NCI-H526 (cell line): ENCODE measurements around the gene TNNI3.

Experiments used
- DNase-seq, 2 experiments: peaks; one replicate each; lab custom pipeline; 2025; lab: John Stamatoyannopoulos, UW

TNNI3 gene

DNA sequence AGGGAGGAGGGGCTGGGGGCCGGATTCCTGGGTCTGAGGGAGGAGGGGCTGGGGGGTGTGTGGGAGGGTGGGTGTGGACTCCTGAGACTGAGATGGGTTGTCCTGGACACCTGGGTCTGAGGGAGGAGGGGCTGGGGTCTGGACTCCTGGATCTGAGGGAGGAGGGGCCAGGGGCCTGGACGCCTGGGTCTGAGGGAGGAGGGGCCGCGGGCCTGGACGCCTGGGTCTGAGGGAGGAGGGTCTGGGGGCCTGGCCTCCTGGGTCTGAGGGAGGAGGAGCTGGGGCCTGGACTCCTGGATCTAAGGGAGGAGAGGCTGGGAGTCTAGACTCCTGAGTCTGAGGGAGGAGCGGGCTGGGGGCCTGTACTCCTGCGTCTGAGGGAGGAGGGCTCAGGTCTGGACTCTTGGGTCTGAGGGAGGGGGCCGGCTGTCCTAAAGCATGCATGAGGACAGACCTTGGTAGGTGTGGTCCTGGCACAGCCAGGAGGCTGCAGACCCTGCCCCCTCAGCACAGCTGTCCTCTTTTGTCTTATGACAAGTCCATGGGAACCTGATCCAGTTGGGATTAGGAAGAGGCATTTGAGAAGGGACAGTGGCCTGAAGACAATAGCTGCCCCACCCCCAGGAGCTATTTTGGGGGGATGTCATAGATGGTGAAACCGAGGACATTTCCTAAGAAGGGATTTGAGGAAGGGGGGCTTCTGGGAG lies 9.8 kb downstream of the TNNI3 start:
- DNase-seq: no peak

DNA sequence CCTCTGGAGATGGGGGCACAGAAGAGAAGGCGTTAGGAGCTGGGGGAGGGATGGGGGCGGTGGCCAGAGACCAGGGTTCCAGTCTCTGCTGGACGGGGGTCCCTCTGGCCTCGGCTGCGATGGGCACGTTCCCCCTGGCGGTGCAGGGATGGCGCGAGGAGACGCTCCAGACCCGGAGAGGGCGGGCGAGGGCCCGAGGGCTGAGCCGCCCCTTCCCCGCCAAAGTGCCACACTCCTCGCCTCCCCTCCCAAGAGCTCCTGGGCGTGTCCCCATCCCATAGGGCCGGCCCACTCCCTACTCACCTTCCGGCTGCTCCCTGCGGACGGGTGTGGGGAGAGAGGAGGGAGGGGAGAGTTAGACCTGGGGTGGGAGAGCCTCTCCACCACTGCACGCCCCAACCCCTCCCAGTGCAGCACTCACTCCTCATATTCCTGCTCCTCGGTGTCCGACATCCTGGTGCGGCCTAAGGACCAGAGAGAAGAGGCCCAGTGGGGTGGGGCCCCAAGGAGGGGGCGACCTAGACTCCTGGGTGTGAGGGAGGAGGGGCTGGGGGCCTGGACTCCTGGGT lies 10.7 kb downstream of the TNNI3 start:
- peak; percentile 81 to 93 for DNase-seq

DNA sequence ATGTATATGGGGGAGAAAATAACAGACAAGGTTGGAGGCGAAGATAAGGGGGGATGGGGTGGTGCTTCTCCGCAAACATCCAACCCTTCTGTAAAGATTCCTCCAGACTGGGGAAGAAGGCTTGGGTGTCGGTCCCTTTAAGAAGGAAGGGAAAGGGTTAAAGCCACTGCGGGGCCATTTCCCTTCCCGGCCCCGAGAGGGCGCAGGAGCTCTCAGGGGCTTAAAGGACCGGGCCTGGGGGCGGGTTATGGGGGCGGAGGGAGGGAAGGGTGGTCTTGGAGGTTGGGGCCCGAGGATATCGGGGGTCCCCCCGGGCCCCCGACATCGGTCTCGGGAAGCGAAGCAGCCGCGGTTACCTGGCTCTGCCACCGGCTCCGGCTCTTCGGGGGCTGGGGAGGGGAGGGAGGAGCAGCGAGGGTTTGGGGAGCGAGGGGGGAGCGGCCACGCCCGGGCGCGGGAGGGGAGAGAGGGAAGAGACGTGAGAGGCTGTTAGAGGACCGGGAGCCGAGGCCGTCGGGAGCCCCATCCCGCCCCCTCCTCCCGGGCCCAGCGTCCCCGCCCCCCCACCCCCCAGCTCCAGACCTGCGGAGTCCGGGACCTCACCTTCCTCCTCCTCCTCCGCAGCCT lies 11.3 kb downstream of the TNNI3 start:
- peak; percentile 31 to 81 for DNase-seq

GRCh38 chr19:55145232-55145631 lies 12.3 kb downstream of the TNNI3 start:
- DNase-seq: no peak

DNA sequence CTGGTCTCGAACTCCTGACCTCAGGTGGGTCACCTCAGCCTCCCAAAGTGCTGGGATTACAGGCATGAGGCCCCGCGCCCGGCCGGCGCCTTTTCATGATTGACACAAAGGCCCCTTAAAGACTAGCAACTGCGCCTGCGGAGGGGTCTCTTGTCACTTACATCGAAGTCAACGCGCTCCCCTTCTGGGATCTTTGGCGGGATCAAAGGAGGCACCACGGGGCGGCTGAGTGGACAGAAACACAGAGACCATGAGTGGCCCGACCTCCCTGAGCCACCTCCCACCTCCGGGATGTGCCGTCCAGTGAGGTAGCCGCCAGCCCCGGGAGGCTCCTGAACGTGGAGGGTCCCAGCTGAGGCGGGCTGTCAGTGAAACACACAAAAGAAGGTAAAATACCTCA lies 15.8 kb downstream of the TNNI3 start:
- no peak for DNase-seq

GRCh38 chr19:55137915-55138314 lies 19.6 kb downstream of the TNNI3 start:
- no peak for DNase-seq

- no peak for DNase-seq
Observed at GRCh38 chr19:55136399-55137102, 21.0 kb downstream of the TNNI3 start.

DNA sequence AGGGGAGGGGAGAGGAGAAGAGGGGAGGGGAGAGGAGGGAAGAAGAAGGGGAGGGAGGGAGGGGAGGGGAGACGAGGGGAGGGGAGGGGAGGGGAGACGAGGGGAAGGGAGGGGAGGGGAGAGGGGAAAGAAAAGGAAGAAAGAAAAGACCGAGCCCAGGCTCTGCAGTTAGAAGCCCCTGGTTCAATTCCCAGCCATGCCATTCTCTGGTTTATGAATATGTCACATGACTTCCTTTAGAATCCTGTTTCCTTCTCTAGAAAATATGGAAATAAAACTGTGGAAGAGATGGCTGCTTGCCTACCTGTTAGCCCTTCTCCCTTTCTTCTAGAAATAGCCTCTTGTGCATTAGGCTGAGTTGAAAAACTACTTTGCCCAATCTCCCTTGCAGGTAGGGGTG lies 22.8 kb downstream of the TNNI3 start:
- peak in 1 of 2 experiments; percentile 27 for DNase-seq

- DNase-seq: peak in 1 of 2 experiments; percentile 25
Observed at GRCh38 chr19:55133639-55134444, 23.7 kb downstream of the TNNI3 start.

GRCh38 chr19:55132453-55133129 lies 24.9 kb downstream of the TNNI3 start:
- no peak for DNase-seq

DNA sequence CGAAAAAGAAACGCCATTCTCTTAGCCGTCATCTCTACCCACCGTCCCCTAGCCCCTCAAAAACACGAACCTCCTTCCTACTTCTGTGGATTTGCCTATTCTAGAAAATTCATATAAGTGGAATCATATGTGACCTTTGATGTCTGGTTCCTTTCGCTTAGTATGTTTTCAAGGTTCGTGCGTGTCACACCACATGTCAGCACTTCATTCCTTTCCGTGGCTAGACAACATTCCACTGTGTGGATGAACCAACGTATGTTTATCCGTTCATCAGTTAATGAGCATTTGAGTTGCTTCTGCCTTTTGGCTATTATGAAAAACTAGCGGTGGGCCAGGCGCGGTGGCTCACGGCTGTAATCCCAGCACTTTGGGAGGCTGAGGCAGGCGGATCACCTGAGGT lies 26.1 kb downstream of the TNNI3 start:
- DNase-seq: no peak

DNA sequence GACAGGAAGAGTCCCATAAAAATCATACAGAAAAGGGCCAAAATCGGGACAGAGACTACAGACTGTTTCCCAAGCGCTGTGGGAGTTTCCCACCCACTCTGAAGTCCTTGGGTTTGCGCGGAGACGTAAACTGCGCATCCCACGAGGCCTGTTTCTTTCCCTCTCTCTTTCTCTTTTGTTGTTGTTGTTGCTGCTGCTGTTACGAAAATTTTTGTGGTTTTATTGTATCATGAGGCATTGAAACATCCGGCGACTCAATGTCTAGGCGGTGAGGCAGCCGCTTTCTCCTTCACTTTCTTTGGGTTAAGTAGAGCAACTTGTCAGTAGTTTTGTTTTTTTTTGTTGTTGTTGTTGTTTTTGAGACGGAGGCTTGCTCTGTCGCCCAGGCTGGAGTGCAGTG lies 38.5 kb downstream of the TNNI3 start:
- DNase-seq: no peak

GRCh38 chr19:55118401-55118991 lies 39.0 kb downstream of the TNNI3 start:
- no peak for DNase-seq

DNA sequence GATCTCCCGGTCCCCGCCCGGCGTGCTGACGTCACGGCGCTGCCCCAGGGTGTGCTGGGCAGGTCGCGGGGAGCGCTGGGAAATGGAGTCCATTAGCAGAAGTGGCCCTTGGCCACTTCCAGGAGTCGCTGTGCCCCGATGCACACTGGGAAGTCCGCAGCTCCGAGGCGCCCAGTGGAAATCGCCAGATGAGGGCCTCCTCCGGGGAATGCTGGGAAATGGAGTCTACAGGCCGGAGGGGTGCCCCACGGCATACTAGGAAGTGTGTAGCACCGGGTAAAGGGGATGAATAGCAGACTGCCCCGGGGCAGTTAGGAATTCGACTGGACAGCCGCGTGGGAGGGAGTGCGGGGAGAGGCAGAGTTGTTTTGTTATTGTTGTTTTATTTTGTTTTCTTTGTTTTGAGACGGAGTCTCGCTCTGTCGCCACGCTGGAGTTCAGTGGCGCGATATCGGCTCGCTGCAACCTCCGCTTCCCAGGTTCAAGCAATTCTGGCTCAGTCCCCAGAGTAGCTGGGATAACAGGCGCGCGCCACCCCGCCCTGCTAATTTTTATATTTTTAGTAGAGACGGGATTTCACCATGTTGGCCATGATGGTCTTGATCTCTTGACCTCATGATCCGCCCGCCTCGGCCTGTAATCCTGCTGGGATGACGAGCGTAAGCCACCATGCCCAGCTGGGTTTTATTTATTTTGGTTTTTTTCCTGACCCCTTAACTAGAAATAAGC lies 39.7 kb downstream of the TNNI3 start:
- peak; percentile 98 to 100 for DNase-seq

GRCh38 chr19:55116859-55117662 lies 40.5 kb downstream of the TNNI3 start, which contains the start of gene PPP1R12C:
Gene PPP1R12C (minus strand): TSS chr19:55117637. CDS start chr19:55117543, 94 bp downstream.
- no peak for DNase-seq

DNA sequence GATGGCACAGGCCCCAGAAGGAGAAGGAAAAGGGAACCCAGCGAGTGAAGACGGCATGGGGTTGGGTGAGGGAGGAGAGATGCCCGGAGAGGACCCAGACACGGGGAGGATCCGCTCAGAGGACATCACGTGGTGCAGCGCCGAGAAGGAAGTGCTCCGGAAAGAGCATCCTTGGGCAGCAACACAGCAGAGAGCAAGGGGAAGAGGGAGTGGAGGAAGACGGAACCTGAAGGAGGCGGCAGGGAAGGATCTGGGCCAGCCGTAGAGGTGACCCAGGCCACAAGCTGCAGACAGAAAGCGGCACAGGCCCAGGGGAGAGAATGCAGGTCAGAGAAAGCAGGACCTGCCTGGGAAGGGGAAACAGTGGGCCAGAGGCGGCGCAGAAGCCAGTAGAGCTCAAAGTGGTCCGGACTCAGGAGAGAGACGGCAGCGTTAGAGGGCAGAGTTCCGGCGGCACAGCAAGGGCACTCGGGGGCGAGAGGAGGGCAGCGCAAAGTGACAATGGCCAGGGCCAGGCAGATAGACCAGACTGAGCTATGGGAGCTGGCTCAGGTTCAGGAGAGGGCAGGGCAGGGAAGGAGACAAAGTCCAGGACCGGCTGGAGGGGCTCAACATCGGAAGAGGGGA lies 41.2 kb downstream of the TNNI3 start:
- DNase-seq: peak in 1 of 2 experiments; percentile 63

- no peak for DNase-seq
Observed at GRCh38 chr19:55115446-55116065, 42.0 kb downstream of the TNNI3 start.

DNA sequence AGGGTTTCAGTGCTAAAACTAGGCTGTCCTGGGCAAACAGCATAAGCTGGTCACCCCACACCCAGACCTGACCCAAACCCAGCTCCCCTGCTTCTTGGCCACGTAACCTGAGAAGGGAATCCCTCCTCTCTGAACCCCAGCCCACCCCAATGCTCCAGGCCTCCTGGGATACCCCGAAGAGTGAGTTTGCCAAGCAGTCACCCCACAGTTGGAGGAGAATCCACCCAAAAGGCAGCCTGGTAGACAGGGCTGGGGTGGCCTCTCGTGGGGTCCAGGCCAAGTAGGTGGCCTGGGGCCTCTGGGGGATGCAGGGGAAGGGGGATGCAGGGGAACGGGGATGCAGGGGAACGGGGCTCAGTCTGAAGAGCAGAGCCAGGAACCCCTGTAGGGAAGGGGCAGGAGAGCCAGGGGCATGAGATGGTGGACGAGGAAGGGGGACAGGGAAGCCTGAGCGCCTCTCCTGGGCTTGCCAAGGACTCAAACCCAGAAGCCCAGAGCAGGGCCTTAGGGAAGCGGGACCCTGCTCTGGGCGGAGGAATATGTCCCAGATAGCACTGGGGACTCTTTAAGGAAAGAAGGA lies 42.9 kb downstream of the TNNI3 start:
- no peak for DNase-seq
